ENCODE results near the gene FLT3. TPM values are rescaled to one million over a fixed set of nuclear protein-coding genes. Genes with fewer than 3 reads are reported as not detected.

The FLT3 gene
- polyA plus RNA-seq, 3 donors: 2.1 to 5.3 (median 3.7) TPM

DNA sequence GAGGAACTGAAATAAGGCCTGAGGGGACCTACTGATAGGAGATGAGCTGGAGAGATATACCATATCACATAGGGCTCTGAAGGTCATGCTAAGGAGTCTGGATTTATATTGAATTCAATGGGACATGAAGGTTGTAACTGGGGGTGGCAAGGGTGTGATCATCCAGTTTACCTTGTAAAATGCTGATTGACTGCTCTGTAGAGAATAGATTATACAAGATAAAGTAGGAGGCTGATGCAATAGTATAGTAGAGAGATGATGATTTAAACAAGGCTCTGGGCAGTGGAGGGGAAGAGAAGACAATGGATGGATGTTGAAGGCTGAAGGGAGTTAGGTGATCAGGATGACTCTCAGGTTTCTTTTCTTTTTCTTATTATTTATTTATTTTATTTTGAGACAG lies 19.9 kb upstream of the FLT3 start:
- DNase-seq: no peak
- H3K27ac ChIP-seq (ENCODE audit: low read depth in 1 of 2, low read length in 2 of 2): no peak overlapping the region
- H3K36me3 Mint-ChIP-seq: no peaks in the 10 kb centered on the region
- peaks cover 3 to 7% of the 10 kb centered on the region in 2 donors for H3K4me1 ChIP-seq (ENCODE audit: control insufficient read depth in 1 of 2, insufficient read depth in 2 of 2, low read length in 2 of 2)
- TF ChIP-seq, protein P1, sequence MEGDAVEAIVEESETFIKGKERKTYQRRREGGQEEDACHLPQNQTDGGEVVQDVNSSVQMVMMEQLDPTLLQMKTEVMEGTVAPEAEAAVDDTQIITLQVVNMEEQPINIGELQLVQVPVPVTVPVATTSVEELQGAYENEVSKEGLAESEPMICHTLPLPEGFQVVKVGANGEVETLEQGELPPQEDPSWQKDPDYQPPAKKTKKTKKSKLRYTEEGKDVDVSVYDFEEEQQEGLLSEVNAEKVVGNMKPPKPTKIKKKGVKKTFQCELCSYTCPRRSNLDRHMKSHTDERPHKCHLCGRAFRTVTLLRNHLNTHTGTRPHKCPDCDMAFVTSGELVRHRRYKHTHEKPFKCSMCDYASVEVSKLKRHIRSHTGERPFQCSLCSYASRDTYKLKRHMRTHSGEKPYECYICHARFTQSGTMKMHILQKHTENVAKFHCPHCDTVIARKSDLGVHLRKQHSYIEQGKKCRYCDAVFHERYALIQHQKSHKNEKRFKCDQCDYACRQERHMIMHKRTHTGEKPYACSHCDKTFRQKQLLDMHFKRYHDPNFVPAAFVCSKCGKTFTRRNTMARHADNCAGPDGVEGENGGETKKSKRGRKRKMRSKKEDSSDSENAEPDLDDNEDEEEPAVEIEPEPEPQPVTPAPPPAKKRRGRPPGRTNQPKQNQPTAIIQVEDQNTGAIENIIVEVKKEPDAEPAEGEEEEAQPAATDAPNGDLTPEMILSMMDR (IDR thresholded peaks at IDR 0.05): no peak
- no peak overlapping the region for H2AFZ ChIP-seq (ENCODE audit: insufficient read depth, low read depth, low read length, poor library complexity, severe bottlenecking)
- H3K9me3 Mint-ChIP-seq: peaks cover 0 to 3% (median 0%) of the 10 kb centered on the region in 7 donors
- H3K79me2 ChIP-seq (ENCODE audit: insufficient read depth, low read length): no peaks in the 10 kb centered on the region
- no peaks in the 10 kb centered on the region for H3K27me3 ChIP-seq (ENCODE audit: control insufficient read depth in 2 of 2, insufficient read depth in 2 of 2, low read length in 2 of 2)
- no peaks in the 10 kb centered on the region for H3K9me3 ChIP-seq (replicated peaks in 1 of 2; ENCODE audit: control insufficient read depth in 1 of 2, insufficient read depth in 1 of 2, low read length in 2 of 2)
- no peak overlapping the region for H3K4me3 Mint-ChIP-seq
- H4K20me1 ChIP-seq (ENCODE audit: insufficient read depth, low read length): no peaks in the 10 kb centered on the region
- no peak overlapping the region for H3K27ac Mint-ChIP-seq
- no peak overlapping the region for H3K9ac ChIP-seq (ENCODE audit: insufficient read depth, low read length, poor library complexity, severe bottlenecking)
- H3K36me3 ChIP-seq (replicated peaks in 1 of 2; ENCODE audit: control insufficient read depth in 1 of 2, insufficient read depth in 2 of 2, low read length in 2 of 2): no peaks in the 10 kb centered on the region
- intact Hi-C loops (cut with micrococcal nuclease): no loop called here
- H3K4me1 Mint-ChIP-seq: peaks cover 16% of the 10 kb centered on the region
- H3K4me2 ChIP-seq (replicated peaks; ENCODE audit: extremely low read depth, low read length, poor library complexity, severe bottlenecking): no peak overlapping the region
- H3K27me3 Mint-ChIP-seq (ENCODE audit: low read depth in 3 of 3): peaks cover 0 to 3% (median 0%) of the 10 kb centered on the region in 3 donors
- H3K4me3 ChIP-seq (replicated peaks in 1 of 3; ENCODE audit: low read depth in 2 of 3, low read length in 3 of 3): no peak overlapping the region

DNA sequence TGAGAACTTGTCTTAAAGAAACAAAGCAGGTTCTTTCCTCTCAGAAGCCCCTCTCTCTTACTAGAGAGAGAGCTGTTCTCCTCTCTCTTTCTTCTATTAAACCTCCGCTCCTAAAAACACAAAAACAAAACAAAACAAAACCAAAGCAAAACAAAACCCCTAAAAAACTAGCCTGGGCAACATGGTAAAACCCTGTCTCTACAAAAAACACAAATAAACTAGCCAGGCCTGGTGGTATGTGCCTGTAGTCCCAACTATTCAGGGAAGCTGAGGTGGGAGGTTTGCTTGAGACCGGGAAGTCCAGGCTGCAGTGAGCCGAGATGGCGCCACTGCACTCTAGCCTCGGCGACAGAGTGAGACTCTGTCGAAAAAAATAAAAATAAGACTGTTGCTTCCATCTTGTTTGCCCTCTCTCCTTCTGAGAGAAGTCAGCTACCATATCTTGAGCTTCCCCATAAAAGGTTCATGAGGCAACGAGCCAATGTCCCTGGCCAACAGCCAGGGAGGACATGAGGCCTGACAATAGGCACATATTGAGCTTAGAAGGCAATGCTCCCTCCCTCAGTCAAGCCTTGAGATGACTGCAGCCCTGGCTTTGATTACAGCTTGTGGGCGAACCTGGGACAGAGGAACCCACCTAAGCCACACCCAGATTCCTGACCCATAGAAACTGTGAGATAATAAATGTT lies 17.5 kb upstream of the FLT3 start:
- H3K4me1 Mint-ChIP-seq: peaks cover 16% of the 10 kb centered on the region
- peaks cover 3 to 7% of the 10 kb centered on the region in 2 donors for H3K4me1 ChIP-seq (ENCODE audit: control insufficient read depth in 1 of 2, insufficient read depth in 2 of 2, low read length in 2 of 2)
- H2AFZ ChIP-seq (ENCODE audit: insufficient read depth, low read depth, low read length, poor library complexity, severe bottlenecking): peak overlapping the region; percentile 9
- H3K9ac ChIP-seq (ENCODE audit: insufficient read depth, low read length, poor library complexity, severe bottlenecking): no peak overlapping the region
- intact Hi-C loops (cut with micrococcal nuclease): no loop called here
- TF ChIP-seq, protein P1 (IDR thresholded peaks at IDR 0.05): no peak
- WGBS (ENCODE audit: insufficient coverage): 20% methylated on average over 2 of the region's 9 CpGs
- H3K9me3 ChIP-seq (replicated peaks in 1 of 2; ENCODE audit: control insufficient read depth in 1 of 2, insufficient read depth in 1 of 2, low read length in 2 of 2): no peaks in the 10 kb centered on the region
- H3K36me3 ChIP-seq (replicated peaks in 1 of 2; ENCODE audit: control insufficient read depth in 1 of 2, insufficient read depth in 2 of 2, low read length in 2 of 2): no peaks in the 10 kb centered on the region
- no peak overlapping the region for H3K4me2 ChIP-seq (replicated peaks; ENCODE audit: extremely low read depth, low read length, poor library complexity, severe bottlenecking)
- H4K20me1 ChIP-seq (ENCODE audit: insufficient read depth, low read length): no peaks in the 10 kb centered on the region
- no peaks in the 10 kb centered on the region for H3K79me2 ChIP-seq (ENCODE audit: insufficient read depth, low read length)
- H3K4me3 Mint-ChIP-seq: peak overlapping the region in 1 of 2 donors; percentile 24
- no peak overlapping the region for H3K4me3 ChIP-seq (replicated peaks in 1 of 3; ENCODE audit: low read depth in 2 of 3, low read length in 3 of 3)
- peak overlapping the region in 1 of 7 donors; percentile 77 for H3K27ac Mint-ChIP-seq
- no peaks in the 10 kb centered on the region for H3K27me3 ChIP-seq (ENCODE audit: control insufficient read depth in 2 of 2, insufficient read depth in 2 of 2, low read length in 2 of 2)
- H3K27ac ChIP-seq (ENCODE audit: low read depth in 1 of 2, low read length in 2 of 2): no peak overlapping the region
- peaks cover 0 to 3% (median 0%) of the 10 kb centered on the region in 7 donors for H3K9me3 Mint-ChIP-seq
- H3K27me3 Mint-ChIP-seq (ENCODE audit: low read depth in 3 of 3): peaks cover 0 to 2% (median 0%) of the 10 kb centered on the region in 3 donors
- DNase-seq: no peak
- H3K36me3 Mint-ChIP-seq: no peaks in the 10 kb centered on the region
